Activated T-cell treated with anti-CD3 and anti-CD28 coated beads for 4 hours (primary cell): ENCODE data around the gene FAM25C.
"Not testable (repeated sequence)": the region's sequence is repeated elsewhere in the genome, so short reads cannot be mapped to it uniquely, and the experiment has no call there.

ENCODE experiments used
- DNase-seq: peaks from one replicate; pipeline ENCODE4 v3.0.0-alpha.2; 2020

Gene FAM25C

GRCh38 chr10:47999691-48000090 lies at the start of gene FAM25C:
FAM25C (minus strand) TSS chr10:47999791; CDS start chr10:47999765, 26 bp downstream.
- DNase-seq, result not testable (repeated sequence)

- DNase-seq, result not testable (repeated sequence)
Observed at GRCh38 chr10:48044557-48044956, 45.0 kb upstream of the FAM25C start.

- DNase-seq, result not testable (repeated sequence)
Observed at GRCh38 chr10:48031390-48031789, 31.8 kb upstream of the FAM25C start.

- not testable (repeated sequence) for DNase-seq
Observed at GRCh38 chr10:48002306-48002705, 2.7 kb upstream of the FAM25C start.

- DNase-seq, result not testable (repeated sequence)
Observed at GRCh38 chr10:47994045-47994444, 5.5 kb downstream of the FAM25C start.

- DNase-seq, result not testable (repeated sequence)
Observed at GRCh38 chr10:47992560-47992959, 7.0 kb downstream of the FAM25C start.

GRCh38 chr10:47991706-47992105 lies 7.9 kb downstream of the FAM25C start:
- DNase-seq, result not testable (repeated sequence)

DNA sequence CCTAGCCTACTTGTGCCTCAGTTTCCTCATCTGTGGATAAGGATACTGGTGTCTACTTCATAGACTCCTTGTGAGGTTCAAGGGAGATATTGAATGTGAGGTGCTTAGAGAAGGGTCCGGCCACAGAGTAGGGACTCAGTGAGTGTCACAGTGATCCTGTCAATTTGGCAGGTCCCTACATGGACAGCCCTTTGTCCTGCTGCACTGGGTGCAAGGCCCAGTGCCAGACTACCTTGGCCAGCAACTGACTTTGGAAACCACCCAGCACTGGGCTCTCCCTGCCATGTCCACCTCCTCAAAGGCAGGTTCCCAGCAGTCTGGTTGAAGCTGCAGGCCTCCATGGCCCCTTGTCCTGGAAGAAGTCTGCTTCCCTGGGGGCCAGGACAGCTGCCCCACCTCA lies 9.5 kb downstream of the FAM25C start:
- not testable (repeated sequence) for DNase-seq

DNA sequence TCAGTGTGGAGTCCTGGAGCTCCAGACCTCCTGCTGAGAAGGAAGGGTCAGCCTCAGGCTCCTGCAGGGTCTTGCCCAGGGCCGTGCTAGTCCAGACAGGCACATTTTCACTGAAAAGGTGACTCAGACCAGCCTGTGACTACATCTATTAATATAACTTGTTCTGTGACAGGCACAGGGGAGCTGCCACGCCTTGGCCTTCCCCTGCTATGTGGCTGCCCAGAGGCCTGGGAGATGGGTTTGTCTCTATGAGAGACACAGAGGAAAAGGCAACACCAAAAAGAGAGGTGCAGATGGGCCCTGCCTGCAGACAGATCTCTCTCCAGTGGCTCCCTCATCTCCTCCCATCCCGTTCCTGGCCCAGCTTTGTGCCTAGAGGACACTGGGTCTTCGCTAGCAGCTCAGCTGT lies 10.0 kb downstream of the FAM25C start:
- not testable (repeated sequence) for DNase-seq

DNA sequence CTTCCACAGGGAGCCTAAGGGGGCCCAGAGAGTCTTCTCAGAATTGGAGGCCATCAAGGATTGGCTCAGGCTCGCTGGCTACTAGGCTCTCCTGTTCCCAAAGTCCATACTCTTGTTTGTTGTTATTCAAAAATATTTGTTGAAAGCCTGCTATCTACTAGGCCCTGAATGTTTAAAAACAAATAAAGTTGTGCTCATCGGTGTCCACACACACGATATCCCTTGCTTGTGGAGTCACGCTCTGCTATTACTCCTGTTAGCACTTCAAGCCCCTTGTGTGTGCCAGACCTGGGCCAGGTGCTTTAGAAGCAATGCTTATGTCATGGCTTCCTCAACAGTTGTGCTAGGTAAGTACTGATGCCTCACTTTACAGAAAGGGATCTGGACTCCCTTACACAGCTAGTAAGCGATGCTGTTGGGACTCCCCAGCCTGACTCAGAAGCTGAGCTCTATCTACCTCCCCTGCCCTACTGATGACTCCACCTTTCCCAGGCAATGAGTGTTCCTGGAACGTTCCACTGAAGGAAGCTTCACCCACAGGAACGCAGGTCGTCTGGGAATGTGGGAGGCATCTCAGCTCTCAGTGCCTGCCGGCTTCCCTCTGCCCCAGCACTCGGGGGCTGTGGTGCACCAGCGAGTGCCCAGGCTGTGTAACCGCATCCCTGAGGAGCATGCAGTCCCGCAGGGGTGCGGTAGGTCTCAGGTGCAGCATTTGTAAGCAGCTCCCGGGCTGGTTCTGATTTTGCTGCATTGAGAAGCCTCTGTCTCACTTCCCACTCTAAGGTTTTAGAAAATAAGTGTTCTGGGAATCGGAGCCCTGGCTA lies 10.7 kb downstream of the FAM25C start:
- DNase-seq, result not testable (repeated sequence)

GRCh38 chr10:47987952-47988351 lies 11.6 kb downstream of the FAM25C start:
- not testable (repeated sequence) for DNase-seq

GRCh38 chr10:47986413-47987230 lies 13.0 kb downstream of the FAM25C start:
- DNase-seq, result not testable (repeated sequence)

GRCh38 chr10:47975409-47975808 lies 24.2 kb downstream of the FAM25C start:
- DNase-seq, result not testable (repeated sequence)

DNA sequence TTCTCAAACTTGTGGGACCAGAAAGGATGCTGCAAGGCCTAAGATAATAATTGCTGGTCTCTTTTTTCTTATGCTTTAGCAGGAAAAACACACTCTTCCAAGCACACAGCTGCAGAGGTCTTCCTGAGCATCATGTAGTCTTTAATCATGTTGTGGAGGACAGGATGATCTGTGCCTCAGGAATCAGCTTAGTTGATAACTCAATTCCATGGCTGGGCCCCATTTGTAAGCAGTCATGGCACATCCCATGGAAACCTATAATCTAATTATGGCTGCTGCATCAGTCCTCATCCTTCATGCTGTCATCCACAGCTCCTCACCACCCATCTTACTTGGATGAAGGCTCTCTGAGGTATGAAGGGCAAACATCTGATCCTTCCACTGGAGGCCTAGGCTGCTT lies 26.5 kb downstream of the FAM25C start:
- DNase-seq, result not testable (repeated sequence)

GRCh38 chr10:47972077-47972476 lies 27.5 kb downstream of the FAM25C start:
- DNase-seq, result not testable (repeated sequence)

DNA sequence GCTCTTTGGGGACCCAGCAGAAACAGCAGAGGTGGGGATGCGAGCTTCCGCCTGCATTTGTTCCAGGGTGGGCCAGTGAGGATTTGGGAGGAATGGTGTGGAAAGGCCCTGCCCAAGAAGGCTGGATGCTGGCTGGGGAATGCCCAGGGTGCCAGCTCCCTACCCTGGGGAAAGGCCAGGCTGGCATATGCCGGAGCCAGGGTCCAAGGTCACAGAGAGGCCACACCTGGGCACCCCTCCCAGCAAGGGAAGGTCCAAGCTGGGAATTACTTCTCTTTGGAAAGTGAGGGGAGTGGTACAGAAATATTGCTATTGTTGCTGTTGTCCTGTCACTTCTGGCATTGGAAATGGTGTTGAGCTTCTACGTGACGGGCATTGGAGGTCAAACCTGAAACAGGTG lies 28.0 kb downstream of the FAM25C start:
- DNase-seq, result not testable (repeated sequence)

- not testable (repeated sequence) for DNase-seq
Observed at GRCh38 chr10:47970047-47970446, 29.5 kb downstream of the FAM25C start.

GRCh38 chr10:47968988-47969387 lies 30.6 kb downstream of the FAM25C start:
- DNase-seq, result not testable (repeated sequence)

- not testable (repeated sequence) for DNase-seq
Observed at GRCh38 chr10:47964280-47965063, 35.1 kb downstream of the FAM25C start.

- DNase-seq, result not testable (repeated sequence)
Observed at GRCh38 chr10:47962785-47963184, 36.8 kb downstream of the FAM25C start.

GRCh38 chr10:47960699-47961098 lies 38.9 kb downstream of the FAM25C start:
- not testable (repeated sequence) for DNase-seq

DNA sequence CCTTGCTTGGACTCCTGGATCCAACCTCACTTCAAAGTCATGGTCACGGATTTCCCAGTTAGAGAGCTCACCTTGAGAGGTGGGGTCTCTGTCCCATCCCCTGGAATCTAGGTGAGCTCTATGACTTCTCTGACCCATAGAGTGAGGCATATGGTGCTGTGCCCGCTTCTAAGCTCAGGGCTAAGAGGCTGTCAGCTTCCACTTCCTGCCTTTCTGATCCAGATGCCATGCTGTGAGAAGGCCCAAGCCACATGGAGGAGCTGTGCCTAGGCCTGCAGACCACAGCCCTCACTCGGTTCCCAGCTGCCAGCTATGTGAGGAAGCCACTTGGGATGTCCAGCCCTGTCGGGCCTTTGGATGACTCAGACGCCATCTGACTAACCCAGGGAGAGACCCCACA lies 39.9 kb downstream of the FAM25C start:
- not testable (repeated sequence) for DNase-seq

DNA sequence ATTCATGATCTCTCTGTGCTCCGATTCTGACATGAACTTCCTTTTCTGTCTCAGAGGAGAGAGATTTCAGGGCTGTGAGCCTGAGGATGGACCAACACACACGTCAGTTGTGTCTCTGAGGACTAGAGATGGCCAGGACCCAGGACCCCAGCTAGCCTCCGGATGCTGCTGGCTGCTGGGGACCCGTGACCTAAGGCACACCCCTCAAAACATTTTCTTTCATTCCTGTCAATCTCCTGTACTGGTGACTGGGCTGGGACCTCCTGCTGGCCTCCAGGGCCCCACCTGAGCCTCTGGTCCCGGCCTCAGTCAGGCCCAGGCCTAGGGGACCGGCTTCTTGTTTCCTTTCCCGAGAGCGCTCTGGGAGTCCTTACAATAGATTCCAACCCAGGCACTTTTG lies 42.4 kb downstream of the FAM25C start:
- not testable (repeated sequence) for DNase-seq
